HG02759 (cell line): ENCODE measurements around the gene GLCCI1.

Experiments
- ATAC-seq: cut with Tn5 transposase; IDR thresholded peaks from one replicate; pipeline ENCODE4 v1.9.1; 2021; ENCODE audit warnings: mild to moderate bottlenecking, moderate library complexity; ENCODE audit not compliant: unreplicated experiment

The GLCCI1 gene

DNA sequence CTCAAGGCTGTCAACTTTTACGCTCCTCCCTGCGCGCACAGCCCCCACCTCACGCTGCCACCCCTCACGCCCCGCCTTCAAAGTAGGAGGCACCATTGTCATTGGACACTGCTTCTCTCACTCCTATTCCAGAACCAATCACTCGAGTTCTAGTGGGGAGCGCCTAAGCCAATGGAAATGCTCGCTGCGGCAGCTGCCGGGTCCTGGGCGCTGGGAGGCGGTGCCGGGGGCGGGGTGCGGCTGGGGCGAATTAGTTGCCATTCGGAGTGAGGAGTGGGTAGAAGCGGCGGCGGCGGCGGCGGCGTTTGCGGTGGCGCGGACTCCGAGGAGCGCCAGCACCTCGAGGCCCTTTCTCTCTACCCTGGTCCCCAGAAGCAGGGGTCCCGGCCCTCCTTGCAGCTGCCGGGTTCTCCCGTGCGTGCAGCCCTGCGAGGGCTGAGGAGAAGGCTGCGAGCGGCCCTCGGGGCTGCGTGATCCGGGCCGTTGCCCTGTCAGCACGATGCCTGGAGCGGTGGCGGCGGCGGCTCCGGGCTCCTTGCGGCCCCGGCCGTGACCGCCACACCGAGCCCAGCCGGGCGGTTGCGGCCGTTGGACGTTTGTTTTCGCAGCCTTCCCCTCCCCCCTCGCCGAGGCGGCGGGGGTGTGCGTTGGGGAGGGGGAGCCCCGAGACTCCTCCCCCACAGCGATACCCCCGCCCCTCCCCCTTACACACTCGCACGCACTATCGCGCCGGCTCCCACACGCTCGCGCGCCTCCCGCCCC lies at the start of gene GLCCI1:
Gene GLCCI1 (plus strand): TSS at position 253 of the 762 bp plus-strand sequence. CDS start 555 bp downstream, outside the sequence.
- ATAC-seq: peak; percentile 81

DNA sequence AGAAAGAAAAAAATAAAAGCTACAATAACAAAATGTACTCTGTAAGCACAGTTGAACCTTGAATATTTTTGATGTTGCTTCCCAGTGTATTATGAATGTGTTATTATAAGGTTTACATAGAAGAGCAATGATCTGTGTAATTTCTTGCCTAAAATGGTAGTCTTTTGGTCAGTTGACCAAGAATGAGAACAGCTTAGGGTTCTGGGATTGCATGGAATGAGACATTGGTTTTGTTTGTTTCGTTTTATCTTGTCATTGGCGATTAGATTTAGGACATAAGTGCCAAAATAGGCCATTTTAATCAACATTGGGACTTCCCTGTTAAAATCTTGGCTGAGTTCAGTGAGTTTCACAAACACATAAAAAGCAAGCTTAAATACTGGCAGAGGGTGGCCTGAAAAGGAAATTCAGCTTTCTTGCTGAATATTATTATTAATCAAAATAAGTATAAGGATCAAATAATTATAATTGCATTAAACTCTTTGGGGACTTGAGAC lies 49.1 kb upstream of the GLCCI1 start:
- peak; percentile 34 for ATAC-seq

DNA sequence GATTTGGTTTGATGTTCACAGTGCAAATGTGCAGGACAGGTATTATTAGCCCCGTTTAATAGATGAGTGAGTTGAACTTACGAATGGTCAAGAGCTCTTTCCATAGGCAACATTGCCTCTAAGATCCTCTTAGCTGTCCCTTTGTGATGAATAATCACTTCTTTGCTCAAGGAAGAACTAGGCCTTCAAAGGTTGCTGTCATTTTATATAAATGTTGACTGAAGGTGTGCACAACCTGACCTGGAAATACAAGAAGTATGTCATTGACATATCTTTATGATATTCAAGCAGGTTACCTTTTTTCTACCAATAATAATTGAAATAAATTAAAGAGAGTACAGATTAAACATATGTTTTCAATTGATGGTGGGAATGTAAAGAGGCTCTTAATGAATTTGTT lies 48.5 kb upstream of the GLCCI1 start:
- no peak for ATAC-seq

DNA sequence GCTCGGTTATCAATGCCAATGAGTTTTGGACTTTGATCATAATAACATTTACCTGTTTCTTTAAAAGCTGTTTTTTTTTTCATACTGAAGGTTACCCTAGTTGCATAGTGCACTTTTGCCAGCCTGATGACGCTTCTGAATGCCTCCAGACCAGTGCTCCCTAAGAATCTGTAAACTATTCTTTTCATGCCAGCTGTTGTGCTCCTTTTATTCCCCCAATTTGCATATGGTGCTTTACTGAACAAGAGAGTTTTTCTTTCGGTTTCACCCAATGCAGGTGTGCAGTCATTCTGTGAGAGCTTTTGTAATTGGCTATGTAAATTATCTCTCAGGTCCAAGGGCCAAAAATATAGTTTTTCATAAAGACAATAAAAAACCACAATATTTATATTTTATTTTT lies 48.1 kb upstream of the GLCCI1 start:
- peak; percentile 90 for ATAC-seq

DNA sequence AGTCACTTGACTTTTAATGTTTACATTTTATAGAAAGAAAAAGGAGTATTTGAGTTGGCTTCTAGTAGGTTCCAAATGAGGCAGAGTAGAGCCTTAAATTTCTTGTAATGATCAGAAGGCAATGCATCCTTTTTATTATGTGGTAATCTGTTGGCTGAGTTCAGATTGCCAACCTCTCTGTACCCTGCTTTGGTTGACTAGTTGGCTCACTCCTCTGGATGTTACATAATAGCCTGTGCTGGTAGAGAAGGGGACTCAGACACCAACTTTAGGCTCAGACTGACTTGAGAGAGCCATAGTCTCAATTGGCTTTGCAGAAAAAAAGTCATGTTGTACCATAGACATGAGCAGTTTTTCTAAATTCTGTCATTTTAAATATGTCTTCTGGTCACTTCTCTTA lies 46.8 kb upstream of the GLCCI1 start:
- no peak for ATAC-seq

DNA sequence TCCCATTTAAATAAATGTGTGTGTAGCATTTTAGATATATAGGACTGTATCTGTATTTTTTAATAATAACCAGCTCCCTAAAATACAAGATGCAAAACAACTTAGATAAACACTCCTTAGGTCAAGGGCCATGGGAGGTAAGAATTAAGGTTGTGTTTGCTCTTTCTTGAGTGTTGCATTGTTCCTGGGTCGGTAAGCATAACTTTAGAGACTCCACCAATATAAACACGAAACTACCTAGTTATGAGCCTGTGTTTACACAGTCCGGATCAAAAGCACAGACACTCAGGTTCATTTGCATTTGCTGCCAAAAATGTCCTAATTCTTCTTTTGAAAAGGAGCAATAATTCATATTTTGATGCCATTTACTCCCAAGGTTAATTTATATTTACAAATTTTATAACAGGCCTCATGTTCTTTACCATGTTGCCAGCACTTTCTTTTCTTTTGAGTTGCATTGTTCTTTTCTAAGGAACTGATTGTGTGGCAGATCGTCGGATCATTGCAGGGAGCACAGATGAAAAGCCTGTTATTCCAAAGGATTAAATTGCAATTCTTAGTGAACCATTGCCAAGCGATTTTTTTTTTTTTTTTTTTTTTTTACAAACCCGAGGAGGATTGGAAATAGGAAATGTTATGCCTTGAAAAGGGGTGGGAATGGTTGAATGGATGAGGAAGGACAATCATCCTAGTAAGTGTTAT lies 45.8 kb upstream of the GLCCI1 start:
- no peak for ATAC-seq

DNA sequence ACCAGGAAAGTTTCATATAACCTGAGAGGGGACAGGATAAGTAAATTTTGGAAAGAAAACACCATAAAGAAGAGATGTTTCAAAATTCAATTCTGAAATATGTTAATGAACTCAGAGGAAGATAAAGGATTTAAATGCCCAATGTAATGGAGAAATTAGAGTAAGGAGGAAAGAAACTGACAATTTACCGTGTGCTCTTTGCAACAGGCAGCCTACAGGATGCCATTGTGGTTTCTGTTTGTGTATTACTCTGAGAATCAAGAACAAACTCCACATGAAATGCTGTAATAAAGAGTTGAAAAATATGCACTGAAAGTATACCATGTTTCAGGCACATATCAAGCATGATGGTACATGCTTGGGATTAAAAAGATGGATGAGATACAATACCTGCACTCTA lies 44.8 kb upstream of the GLCCI1 start:
- ATAC-seq: no peak

DNA sequence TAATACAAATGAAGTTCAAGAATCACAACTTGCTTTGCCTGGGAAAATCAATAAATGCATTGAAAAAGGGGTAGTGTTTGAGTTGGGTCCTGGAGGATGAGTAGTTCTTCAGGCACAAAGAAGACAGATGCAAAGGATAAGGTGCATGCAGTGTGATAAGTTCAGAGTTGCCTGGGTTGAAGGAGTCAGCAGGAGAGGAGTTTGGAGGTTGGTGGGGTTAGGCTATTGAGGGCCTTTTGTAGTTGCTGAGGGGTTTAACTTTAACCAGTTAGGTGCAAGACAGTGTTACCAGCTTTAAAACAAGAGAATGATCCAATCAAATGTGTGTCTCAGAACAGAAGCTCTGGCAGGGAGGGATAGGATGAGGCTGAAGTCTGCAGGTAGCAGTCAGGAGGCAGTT lies 44.3 kb upstream of the GLCCI1 start:
- ATAC-seq: no peak

DNA sequence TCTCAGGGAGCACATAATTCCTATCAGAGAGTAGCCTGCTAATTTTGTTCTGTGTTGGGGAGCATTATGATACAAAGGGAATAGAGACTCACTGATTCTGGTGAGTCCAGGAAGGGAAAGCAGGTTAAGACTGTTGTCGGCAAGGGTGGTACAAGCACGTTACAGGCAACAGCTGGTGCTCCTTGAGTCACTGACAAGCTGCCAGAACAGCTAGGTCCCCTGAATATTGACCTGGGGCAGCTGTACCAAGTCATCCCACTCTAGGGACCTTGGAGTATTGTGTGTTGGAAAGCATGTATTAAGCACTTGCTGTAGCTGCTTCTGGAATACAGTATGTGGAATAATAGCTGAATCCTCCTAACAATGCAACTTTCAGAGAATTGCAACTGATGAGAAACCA lies 37.0 kb upstream of the GLCCI1 start:
- no peak for ATAC-seq

DNA sequence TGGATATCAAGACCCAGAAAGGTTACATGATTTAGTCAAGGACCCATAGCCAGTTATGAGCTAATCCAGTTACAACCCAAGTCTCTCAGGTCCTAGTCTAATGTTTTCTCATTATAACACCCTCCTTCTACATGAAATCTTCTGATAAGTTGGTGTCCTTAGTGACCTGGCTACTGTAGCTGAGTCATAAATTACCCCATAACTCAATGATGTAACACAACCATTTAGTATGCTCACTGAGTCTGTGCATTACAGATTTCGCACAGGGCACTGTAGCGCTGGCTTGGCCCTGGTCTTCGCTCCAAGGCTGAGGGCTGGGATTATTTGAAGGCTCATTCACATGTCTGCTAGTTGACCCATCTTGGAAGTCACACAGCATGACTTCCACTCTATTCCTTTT lies 36.0 kb upstream of the GLCCI1 start:
- no peak for ATAC-seq

DNA sequence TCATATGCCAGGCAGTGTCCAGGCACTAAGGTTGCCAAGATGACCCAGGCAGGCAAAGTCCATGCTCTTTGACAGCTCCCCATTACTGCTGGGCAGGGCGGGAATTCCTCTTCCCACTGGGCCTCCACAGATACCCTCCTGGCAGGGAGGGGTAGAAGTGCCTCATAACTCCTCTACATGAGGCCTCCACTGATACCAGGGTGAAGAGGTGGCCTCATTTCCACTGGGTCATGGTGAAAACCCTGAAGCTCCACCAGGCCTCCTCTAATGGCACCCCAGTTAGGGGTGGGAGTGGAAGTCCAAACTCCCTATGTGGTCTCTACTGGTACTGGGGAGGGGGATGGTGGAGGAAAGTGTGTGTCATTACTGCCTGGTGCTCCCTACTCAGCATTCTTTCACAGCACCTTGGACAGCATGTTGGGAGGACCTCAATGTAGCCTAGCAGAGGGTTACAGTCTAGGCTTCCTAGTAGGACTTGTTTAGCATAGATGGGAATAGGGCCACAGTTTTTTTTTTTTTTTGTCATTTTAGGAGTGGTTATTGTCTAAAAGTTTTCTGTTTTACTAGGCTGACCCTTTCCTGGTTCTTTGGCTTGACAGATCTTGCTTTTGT lies 34.6 kb upstream of the GLCCI1 start:
- ATAC-seq: no peak

DNA sequence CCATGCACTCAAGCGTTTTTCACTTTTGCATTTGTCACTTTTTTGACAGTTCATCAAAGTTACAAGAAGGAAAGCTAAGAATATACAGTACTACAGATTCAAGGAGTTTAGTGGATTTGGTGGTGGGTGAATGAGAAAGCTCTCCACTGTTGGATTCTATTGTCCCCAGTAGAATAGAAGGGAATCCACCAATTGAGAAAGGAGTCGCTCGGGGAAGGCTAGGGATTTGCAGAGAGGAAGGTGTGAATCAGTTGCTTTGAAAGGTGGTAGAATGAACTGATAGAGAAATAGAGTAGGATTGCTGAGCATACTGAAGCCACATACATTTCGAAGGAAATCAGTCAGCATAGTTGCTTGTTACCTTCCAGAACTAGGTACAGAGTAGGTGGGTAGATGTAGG lies 33.7 kb upstream of the GLCCI1 start:
- ATAC-seq: no peak

DNA sequence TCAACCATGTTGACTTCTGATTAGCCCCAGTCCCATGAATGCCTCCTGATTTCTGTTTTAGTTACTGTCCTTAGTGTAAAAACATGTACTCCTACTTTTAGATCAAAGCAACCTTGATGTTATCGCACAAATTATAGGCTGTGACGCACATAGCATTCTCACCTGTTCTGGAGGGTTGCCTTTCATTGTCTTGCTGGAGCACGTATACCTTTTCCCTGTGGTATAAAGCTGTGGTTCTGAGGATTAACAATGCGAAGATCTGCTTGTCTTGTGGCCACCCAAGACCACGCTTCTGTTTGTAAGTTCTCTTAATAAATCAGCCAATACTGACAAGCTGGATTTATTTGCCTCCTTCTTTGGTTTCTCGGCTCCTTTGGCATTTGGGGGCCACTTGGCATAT lies 30.1 kb upstream of the GLCCI1 start:
- no peak for ATAC-seq

DNA sequence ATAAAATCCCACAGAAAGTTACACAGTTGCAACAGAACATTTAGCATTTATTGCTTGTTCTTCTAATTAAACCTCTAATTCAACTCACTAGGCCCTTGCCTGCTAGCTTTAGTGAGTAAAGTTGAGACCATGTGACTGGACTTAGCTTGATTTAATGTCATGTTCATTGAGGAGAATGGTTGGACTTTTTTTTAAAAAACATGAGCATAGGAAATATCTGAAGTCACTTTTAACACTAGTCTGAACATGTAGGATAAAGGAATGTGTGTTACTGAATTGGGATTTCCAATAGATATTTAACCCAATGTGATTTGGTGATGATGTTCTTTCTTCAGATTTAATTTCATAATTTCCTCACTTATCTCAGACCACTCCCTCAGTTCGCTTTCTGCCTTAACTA lies 24.6 kb upstream of the GLCCI1 start:
- no peak for ATAC-seq

DNA sequence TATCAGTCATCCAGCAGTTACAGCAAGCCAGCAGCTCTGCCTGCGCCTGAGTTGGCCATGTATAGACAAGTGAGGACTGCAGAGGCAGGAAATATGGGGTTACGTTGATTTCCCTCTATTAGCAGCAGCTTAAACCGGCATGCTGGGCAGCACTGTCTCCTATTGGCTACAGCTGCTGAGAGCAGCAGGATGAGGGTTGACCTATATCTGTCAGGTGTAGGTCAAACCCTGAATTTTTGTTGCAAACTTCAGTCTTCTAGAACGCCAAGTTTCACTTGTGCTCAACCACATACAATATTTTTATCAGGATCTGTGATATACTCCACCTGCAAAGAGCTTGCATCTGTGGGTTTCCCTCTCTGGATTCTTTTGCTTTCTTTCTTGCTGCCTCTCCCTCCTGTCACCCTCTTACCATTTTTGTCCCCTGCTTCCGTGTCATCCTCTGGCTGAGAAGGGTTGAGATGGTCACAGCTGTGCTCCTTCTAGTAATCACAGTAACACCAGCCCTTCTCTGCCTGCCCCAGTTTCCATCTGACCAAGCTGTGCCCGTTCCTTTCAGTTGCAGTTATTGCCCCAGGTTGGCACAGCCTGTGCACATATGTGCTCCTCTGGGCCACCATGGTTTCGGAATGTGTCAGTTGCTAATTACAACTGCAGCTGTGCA lies 23.8 kb upstream of the GLCCI1 start:
- peak; percentile 92 for ATAC-seq

DNA sequence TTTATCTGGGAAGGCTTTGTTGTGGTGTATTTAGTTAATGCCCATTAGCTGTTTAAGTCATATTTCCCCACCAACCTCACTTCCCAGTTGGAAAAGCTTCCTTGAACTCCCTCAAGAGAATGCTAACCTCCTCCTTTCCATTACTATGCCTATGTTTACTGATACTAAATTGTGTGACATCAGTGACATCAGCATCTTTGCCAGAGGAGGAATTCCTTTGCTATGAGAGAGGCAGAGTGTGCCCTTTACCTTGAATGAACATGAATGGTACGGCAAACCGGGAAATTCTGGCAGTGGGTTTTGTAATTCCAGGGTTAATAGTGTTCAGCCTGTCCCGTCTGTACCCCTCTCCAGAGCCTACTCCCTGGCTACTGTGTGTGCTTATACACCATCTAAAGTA lies 22.1 kb upstream of the GLCCI1 start:
- no peak for ATAC-seq

DNA sequence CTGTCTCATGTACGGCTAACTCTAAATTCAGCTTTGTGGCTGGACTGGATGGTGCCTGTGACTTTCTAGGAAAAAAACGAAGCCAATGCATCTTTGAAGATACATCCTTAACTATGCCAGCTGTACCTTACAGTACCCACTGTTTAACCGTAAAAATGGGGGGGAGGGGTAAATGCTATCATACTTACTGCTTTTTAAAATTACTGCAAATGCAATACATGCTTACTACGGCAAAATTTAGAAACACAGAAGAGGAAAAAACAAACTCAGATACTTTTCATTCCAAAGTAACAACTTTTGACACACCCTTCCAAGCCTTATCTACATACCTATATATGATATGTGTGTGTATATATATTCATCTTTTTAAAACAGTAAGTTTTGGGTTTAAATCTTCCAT lies 20.4 kb upstream of the GLCCI1 start:
- no peak for ATAC-seq

DNA sequence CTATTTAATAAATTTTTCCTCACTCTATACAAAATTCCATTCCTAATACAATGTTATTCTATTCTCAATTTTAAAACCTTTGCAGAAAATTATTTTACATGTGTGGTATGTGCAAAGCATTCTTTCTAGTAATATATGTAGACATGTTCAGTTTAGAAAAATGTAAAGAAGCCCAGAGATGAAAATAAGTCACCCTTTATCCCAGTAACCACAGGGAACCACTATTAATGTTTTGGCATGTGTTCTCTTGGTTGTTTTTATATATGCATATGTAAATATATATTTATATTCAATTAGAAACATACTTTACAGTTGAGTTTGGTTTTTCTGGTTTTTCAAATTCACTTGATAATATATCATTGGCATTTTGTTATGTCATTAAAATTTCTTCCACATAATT lies 14.8 kb upstream of the GLCCI1 start:
- ATAC-seq: no peak

DNA sequence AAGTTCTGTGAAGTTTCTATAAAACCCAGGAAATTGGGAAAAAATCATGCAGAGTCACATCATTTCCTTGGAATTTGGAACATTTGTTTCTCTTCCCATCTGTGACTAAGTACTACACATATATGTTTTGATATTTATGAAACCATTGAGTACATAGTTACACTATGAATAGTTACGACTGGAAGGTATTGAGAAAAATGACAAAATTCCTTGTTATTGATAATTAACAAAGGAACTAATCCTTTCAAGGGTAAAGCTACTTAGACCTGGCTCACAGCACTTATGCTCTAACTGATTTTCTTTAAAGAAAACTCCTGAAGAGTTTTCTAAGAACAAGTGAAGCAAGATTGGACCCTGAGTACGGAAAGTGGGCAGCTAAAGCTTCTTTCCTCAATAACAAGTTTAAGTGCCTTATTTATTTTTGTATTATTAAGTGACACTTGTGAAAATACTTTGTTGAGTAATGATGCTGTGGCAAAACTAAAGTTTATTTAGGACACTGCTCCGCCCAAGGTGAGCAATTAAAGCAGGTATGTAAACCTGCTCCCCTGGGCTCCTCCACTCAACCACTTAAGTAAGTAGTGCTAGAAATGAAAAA lies 12.0 kb upstream of the GLCCI1 start:
- ATAC-seq: no peak

DNA sequence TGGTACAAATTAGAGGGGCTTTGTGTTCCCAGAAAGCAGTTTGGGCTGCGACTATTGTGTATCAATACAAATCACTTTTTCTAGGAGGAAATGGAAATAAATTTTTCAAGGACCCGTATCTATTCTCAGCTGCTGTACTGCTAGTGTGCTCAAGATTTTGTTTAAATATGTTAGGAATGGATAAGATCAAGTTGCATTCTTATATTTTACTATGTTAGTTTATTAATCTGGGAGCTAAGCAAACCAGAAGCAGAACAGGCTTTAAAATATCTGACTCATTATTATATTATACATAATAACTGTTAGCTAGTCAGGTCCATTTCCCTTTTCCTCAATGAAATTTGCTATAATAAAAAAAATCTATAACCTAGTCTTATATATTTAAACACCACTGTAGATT lies 11.1 kb upstream of the GLCCI1 start:
- no peak for ATAC-seq
